Kidney tubule cell (primary cell): ENCODE measurements around the gene FERMT3.
A peak's percentile ranks its signal among the peaks of the same experiment; 100 is the strongest.

Experiments used
- DNase-seq: peaks from one replicate; pipeline ENCODE4 v3.0.0-alpha.2; 2018; ENCODE audit warnings: low spot score

Gene FERMT3

DNA sequence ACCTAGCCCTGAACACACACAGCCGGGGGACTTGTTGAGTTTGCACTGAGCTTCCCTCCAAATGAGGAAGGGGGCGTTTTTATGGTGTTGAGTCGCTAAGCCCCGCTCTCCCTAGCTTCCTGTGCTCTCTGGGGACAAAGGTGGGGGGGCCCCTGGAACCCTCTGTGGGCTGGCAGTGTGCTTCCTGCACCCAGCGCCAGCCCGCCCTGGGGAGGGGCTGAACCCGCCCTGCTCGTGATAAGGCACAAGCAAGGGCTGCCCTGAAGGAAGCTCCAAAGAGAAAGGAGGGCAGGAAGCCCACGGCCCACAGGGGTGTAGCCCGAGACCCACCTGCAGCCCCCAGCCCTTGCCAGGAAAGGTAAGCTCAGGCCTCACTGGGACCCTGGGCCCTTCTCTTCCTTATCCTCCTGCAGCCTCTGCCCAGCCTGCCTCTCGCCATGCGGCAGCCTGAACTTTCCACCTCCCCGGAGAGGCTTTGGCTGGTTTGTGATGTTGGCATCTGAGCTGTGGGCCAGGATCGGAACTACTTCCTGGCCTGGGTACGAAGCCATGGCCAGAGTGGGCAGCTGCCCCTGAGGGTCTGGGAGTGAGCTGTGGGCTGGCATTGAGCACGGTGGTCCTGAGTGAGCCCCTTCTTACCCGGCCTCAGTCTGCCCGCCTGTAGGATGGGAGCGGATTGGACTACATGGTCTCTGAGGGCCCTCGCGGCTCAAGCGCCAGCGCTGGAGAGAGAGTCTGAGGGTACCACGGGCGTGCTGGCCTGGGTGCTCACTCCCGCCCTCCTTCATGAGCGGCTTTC lies at the start of gene FERMT3:
Gene FERMT3, plus strand, starts transcription at position 265 of the 799 bp plus-strand sequence. CDS start 644 bp downstream, outside the sequence.
- DNase-seq, result no peak

GRCh38 chr11:64157631-64158394 lies 48.7 kb upstream of the FERMT3 start:
- no peak for DNase-seq

- DNase-seq, result no peak
These were observed 45.5 kb upstream of the FERMT3 start for GRCh38 chr11:64161037-64161436.

DNA sequence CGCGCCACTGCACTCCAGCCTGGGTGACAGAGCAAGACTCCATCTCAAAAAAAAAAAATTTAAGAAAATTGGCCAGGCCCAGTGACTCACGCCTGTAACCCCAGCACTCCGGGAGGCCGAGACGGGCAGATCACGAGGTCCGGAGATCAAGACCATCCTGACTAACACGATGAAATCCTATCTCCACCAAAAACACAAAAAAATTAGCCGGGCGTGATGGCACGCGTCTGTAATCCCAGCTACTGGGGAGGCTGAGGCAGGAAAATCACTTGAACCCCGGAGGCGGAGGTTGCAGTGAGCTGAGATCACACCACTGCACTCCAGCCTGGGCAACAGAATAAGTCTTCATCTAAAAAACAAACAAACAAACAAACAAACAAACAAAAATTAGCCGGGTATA lies 43.8 kb upstream of the FERMT3 start:
- peak; percentile 29 for DNase-seq

GRCh38 chr11:64163951-64164350 lies 42.6 kb upstream of the FERMT3 start:
- DNase-seq, result no peak

GRCh38 chr11:64164392-64165312 lies 41.9 kb upstream of the FERMT3 start:
- DNase-seq, result no peak

DNA sequence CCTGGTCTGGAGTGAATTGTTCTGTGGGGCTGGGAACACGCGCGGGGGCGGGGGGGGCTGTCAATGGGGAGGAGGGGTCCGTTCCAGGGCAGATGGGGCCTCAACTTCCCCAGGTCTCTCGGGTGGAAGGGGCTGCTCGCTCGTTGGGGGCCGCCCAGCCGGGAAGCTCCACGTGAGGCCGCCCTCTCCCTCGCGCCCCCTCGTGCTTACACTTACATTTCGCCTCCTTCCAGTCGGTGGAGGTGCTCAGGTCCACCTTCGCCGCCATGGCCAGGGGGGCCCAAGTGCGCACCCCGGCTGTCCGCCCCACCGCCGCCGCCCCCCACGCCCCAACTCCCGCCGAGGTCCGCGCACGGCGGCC lies 41.1 kb upstream of the FERMT3 start:
- no peak for DNase-seq

GRCh38 chr11:64165842-64166635 lies 40.5 kb upstream of the FERMT3 start, which contains the start of gene MACROD1:
MACROD1 (minus strand) TSS chr11:64166113; CDS start chr11:64165994, 119 bp downstream.
- DNase-seq, result peak; percentile 89

DNA sequence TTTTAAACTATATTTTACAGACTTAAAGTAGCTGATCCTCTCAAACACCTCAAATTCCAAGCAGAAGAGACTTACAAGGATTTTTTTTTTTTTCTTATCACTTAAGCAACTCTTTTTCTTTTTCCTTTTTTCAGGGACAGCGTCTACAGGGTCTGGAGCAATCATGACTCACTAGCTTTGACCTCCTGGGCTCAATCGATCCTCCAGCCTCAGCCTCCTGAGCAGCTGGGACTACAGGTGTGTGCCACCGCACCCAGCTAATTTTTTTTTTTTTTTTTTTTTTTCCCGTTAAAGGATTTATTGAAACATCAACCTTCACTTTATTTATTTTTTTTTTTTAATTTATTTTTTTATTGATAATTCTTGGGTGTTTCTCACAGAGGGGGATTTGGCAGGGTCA lies 36.1 kb upstream of the FERMT3 start:
- no peak for DNase-seq

DNA sequence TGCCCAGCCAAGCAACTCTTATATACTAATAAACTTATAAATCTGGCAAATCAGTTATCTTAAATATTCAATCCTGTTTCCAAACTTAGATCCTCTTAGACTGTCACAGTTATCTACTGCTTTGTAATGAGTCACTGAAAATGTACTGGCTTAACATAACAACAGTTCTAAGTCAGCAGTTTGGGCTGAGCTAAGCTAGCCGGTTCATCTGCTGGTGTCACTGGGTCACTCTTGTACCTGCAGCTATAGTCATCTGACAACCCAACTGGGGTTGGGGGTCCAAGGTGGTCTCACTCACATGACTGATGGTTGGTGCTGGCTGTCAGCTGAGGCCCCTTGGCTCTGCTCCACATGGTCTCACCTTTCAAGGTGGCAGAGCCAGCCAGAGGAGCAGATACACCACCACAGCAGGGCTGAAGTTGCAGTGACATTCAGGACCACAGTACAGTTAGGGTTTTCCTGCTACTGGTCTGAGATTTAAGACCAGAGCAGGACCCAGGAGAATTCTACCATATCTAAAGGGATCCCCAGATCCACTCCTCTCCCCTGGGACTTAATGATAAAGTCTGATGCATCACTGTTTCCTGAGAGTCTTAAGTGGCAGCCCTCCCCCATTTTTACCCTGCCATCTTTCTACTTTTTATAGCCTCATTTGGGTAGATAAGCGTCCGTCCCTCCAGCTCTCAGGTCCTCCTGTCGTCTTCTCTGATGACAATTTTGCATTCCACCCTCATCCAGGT lies 32.7 kb upstream of the FERMT3 start:
- DNase-seq, result no peak

GRCh38 chr11:64176751-64177150 lies 29.8 kb upstream of the FERMT3 start:
- no peak for DNase-seq

DNA sequence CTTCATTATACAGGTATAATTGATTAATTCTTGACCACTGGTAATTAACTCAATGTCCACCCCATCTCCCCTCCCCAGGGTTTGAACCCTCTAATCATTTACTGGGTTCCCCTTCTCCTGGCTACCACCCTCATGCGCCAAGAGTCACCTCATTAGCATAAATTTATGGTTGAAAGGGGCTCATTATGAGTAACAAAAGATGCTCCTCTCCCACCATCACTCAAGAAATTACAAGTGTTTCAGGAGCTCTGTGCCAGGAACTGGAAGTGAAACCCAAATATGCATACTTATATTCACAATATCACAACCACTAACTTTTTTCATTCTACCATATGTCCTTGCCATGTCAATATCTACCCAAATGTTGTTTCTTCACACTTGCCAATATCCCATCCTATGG lies 28.3 kb upstream of the FERMT3 start:
- DNase-seq, result no peak

DNA sequence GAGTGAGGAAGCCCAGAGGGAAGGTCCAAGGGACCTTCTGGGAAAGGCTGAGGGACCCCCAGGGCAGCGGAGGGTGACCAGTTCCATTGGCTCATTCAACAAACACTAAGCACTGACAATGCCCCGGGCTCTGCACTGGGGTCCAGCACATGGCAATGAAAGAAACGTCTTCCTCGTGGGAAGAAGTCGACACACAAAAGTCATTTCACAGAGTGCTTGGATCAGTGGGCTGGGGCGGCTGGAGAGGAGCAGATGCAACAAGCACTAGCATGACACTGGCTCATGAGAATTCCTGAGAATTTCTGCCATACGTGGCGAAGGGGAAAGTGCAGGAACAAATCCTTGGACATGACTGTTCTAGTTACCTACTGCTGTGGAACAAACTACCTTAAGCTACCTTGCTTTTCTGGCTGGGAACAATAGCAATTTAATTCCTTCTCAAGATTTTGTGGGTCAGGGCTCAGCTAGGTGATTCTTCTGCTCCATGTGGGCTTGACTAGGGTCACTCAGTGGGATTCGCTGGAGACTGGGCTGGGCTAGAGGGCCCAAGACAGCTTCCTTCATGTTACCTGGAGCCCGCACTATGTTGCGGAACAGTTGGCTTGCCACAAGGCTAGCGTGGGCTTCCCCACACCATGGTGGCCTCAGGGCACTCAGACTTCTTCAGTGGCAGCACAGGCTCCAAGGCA lies 27.4 kb upstream of the FERMT3 start:
- no peak for DNase-seq

DNA sequence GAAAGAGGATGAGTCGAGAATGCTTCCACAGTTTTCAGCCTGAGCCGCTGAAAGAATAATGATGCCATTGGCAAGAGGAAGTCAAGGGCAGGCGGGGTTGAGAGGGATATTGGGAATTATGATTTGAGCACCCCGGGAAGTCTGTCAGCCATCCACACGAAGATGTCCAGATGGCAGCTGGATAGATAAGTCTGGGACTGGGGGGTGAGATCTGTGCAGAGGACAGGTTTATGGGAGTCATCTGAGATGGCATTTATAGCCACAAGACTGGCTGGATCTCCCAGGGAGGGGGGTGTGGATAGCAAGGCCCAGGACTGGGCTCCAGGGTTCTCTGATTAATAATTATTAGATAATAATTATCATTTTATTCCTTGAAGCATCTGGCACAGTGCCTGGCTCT lies 25.6 kb upstream of the FERMT3 start:
- DNase-seq, result no peak

- peak; percentile 90 for DNase-seq
These were observed 24.8 kb upstream of the FERMT3 start for GRCh38 chr11:64181506-64182411.

DNA sequence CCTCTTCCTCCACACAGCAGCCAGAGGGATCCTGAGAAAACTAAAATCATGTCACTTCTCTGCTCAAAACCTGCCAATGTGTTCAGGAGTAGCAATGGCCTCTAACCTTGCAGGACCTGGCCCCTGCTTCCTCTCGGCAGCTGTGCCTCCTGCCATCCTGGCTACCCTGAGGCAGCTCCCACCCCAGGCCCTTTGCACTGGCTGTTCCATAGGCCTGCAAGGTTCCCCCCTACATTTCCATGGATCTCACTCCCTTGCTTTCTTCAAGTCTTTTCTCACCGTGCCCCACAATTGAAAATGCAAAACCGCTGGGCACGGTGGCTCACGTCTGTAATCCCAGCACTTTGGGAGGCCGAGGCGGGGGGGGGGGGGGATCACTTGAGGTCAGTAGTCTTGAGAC lies 22.6 kb upstream of the FERMT3 start:
- DNase-seq, result no peak

DNA sequence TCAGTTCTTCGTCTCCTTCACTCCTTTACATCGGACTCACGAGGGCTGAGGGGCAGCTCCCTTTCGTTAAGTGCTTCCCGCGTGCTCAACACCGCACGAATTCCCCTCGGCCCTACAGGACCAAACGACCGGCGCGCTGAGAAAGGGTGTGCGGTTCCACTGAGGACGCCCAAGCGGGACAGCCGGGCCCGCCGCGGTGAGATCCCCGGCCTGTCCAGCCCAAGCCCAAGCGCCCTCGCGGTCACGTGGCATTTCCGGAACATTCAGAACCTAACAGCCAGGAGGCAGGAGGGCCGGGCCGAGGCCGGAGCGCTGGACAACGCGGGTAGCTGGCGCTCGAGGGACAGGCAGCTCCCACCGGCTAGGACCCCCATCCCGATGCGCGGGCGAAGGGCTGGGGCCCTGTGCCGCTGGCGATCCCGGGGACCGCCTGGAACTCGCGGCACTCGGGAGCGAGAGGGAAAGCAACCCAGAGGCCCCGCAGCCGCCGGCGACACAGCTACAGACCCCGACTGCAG lies 21.3 kb upstream of the FERMT3 start:
- no peak for DNase-seq

DNA sequence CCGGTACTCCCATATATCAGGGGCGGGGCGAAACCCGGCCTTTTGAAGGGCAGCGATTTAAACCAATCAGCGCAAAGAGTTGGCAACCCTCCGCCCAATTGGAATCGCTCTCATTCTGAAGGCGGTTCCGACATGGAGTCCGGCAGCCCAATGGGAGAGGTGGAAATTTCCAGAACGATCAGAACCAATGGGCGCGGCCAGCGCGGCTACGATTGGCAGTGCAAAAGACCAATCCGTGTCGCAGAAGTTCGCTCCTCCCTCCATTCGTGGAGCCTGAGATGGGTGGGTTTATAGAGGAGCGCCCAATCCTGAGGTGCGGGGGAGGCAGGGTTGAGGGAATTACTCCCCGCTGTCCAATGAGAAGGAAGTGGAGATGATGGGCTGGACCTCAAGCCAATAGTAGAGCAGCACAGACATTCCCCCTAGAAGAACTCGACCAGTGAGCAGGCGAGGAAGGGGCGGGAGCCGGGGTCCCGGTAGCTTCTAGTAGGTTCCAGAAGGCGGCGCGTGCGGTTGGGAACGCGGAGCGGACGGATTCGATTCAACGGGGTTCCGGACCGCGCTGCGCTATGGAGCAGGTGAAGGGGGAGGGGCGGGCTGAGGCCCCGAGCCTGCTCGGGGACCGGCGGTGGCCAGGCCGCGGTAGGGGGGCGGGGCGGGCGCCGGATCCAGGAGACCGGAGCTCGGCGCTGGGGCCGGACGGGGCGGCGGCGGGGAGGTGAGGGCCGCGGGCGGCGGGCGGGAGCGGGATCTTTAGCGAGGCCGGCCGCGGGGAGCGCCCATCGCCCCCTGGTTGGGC lies 20.6 kb upstream of the FERMT3 start, which contains the start of gene STIP1:
Gene STIP1, plus strand, starts transcription at position 479 of the 799 bp plus-strand sequence. Its CDS starts 91 bp downstream, at position 570.
- peak; percentile 100 for DNase-seq
